ENCODE measurements around the gene UGGT1. TPM values are rescaled to one million over a fixed set of nuclear protein-coding genes. Genes with fewer than 3 reads are reported as not detected.

UGGT1 gene
- total RNA-seq, 1 experiment from 2014 or later, result 71.3 TPM

GRCh38 chr2:128086244-128086643 lies 4.8 kb upstream of the UGGT1 start:
- Histone ChIP-seq H3K36me3 (peaks cover 2% of the 10 kb centered on the region), H3K27me3 (replicated peaks) (no peaks in the 10 kb centered on the region), H3K4me3 (no peak overlapping the region), H3K9me3 (replicated peaks) (0 out of 2 replicates have a peak, but pooled peaks cover 7% of the 10 kb centered on the region), H3K4me1 (replicated peaks) (no peaks in the 10 kb centered on the region), H3K27ac (no peak overlapping the region)
- no peak for DNase-seq (ENCODE audit: low read depth in 1 of 2, low spot score in 2 of 2)

GRCh38 chr2:128090575-128090944 lies 440 bp upstream of the UGGT1 start:
- Histone ChIP-seq H3K36me3 (peaks cover 13% of the 10 kb centered on the region), H3K9me3 (replicated peaks) (no peaks in the 10 kb centered on the region), H3K27me3 (replicated peaks) (no peaks in the 10 kb centered on the region), H3K27ac (peak overlapping the region; percentile 47), H3K4me1 (replicated peaks) (no peaks in the 10 kb centered on the region), H3K4me3 (peak overlapping the region; percentile 75)
- no peak for DNase-seq (ENCODE audit: low read depth in 1 of 2, low spot score in 2 of 2)

GRCh38 chr2:128091726-128092080 lies 703 bp downstream of the UGGT1 start:
- H3K9me3 ChIP-seq (replicated peaks), result no peaks in the 10 kb centered on the region

GRCh38 chr2:128092656-128093055 lies 1.7 kb downstream of the UGGT1 start:
- peaks cover 26% of the 10 kb centered on the region for H3K36me3 ChIP-seq
- no peaks in the 10 kb centered on the region for H3K27me3 ChIP-seq (replicated peaks)
- no peak overlapping the region for H3K4me3 ChIP-seq
- peaks cover 9% of the 10 kb centered on the region; the same call in 1 of the 2 replicates for H3K4me1 ChIP-seq (replicated peaks)
- no peak for DNase-seq (ENCODE audit: low read depth in 1 of 2, low spot score in 2 of 2)
- H3K9me3 ChIP-seq (replicated peaks), result no peaks in the 10 kb centered on the region
- H3K27ac ChIP-seq, result no peak overlapping the region

More at GRCh38 chr2:128091726-128092080, 703 bp downstream of the UGGT1 start:
- H3K36me3 ChIP-seq, result peaks cover 18% of the 10 kb centered on the region
- peak overlapping the region; percentile 75 for H3K4me3 ChIP-seq
- peak in 1 of 2 experiments; percentile 46 for DNase-seq (ENCODE audit: low read depth in 1 of 2, low spot score in 2 of 2)
- peak overlapping the region; percentile 44 for H3K27ac ChIP-seq
- no peaks in the 10 kb centered on the region for H3K27me3 ChIP-seq (replicated peaks)
- peaks cover 9% of the 10 kb centered on the region; the same call in 1 of the 2 replicates for H3K4me1 ChIP-seq (replicated peaks)

DNA sequence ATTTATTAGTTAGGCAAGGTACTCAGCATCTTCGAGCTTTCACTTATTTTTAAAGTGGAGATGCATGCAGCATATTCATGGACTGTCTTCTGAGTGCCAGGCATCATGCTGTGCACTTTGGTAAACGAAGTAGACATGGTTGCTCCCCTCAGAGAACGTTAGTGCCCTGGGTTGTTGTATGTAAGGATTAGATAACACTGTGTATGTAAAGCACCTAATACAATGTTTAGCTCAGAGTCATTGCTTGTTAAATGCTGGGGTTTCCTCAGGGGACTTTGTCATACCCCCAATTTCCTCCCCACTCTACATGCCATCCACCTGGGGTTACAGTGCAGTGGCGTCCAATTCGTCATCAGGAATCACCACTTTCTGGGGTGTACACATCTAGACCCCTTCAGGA lies 2.8 kb downstream of the UGGT1 start:
- Histone ChIP-seq H3K36me3 (peaks cover 35% of the 10 kb centered on the region), H3K4me1 (replicated peaks) (peaks cover 9% of the 10 kb centered on the region; the same call in 1 of the 2 replicates), H3K4me3 (no peak overlapping the region), H3K9me3 (replicated peaks) (no peaks in the 10 kb centered on the region), H3K27me3 (replicated peaks) (no peaks in the 10 kb centered on the region), H3K27ac (no peak overlapping the region)
- no peak for DNase-seq (ENCODE audit: low read depth in 1 of 2, low spot score in 2 of 2)

GRCh38 chr2:128095201-128095600 lies 4.2 kb downstream of the UGGT1 start:
- no peak overlapping the region for H3K27ac ChIP-seq
- H3K4me3 ChIP-seq, result no peak overlapping the region
- H3K4me1 ChIP-seq (replicated peaks), result peaks cover 9% of the 10 kb centered on the region; the same call in 1 of the 2 replicates
- no peaks in the 10 kb centered on the region for H3K9me3 ChIP-seq (replicated peaks)
- H3K27me3 ChIP-seq (replicated peaks), result no peaks in the 10 kb centered on the region
- peaks cover 46% of the 10 kb centered on the region for H3K36me3 ChIP-seq
- no peak for DNase-seq (ENCODE audit: low read depth in 1 of 2, low spot score in 2 of 2)

- H3K4me3 ChIP-seq, result no peak overlapping the region
- H3K36me3 ChIP-seq, result peaks cover 62% of the 10 kb centered on the region
These were observed 12.4 kb downstream of the UGGT1 start for GRCh38 chr2:128103407-128103806.

GRCh38 chr2:128105072-128105471 lies 14.1 kb downstream of the UGGT1 start:
- H3K4me1 ChIP-seq (replicated peaks), result peaks cover 11% of the 10 kb centered on the region
- no peaks in the 10 kb centered on the region for H3K9me3 ChIP-seq (replicated peaks)
- H3K27ac ChIP-seq, result no peak overlapping the region
- peaks cover 52% of the 10 kb centered on the region for H3K36me3 ChIP-seq
- no peak for DNase-seq (ENCODE audit: low read depth in 1 of 2, low spot score in 2 of 2)
- no peak overlapping the region for H3K4me3 ChIP-seq
- H3K27me3 ChIP-seq (replicated peaks), result no peaks in the 10 kb centered on the region

More at GRCh38 chr2:128103407-128103806, 12.4 kb downstream of the UGGT1 start:
- DNase-seq (ENCODE audit: low read depth in 1 of 2, low spot score in 2 of 2), result no peak
- peaks cover 11% of the 10 kb centered on the region for H3K4me1 ChIP-seq (replicated peaks)
- H3K27me3 ChIP-seq (replicated peaks), result no peaks in the 10 kb centered on the region
- peak overlapping the region; percentile 20; the same call in 1 of the 2 replicates for H3K27ac ChIP-seq
- H3K9me3 ChIP-seq (replicated peaks), result no peaks in the 10 kb centered on the region

GRCh38 chr2:128108166-128108565 lies 17.2 kb downstream of the UGGT1 start:
- H3K4me3 ChIP-seq, result no peak overlapping the region
- H3K4me1 ChIP-seq (replicated peaks), result no peaks in the 10 kb centered on the region
- no peaks in the 10 kb centered on the region for H3K27me3 ChIP-seq (replicated peaks)
- no peaks in the 10 kb centered on the region for H3K9me3 ChIP-seq (replicated peaks)
- H3K36me3 ChIP-seq, result peaks cover 37% of the 10 kb centered on the region
- no peak overlapping the region for H3K27ac ChIP-seq
- no peak for DNase-seq (ENCODE audit: low read depth in 1 of 2, low spot score in 2 of 2)

- Histone ChIP-seq H3K27ac (no peak overlapping the region), H3K36me3 (peaks cover 32% of the 10 kb centered on the region), H3K4me3 (no peak overlapping the region), H3K4me1 (replicated peaks) (no peaks in the 10 kb centered on the region), H3K27me3 (replicated peaks) (no peaks in the 10 kb centered on the region), H3K9me3 (replicated peaks) (no peaks in the 10 kb centered on the region)
- no peak for DNase-seq (ENCODE audit: low read depth in 1 of 2, low spot score in 2 of 2)
These were observed 18.2 kb downstream of the UGGT1 start for GRCh38 chr2:128109243-128109642.

GRCh38 chr2:128115921-128116623 lies 25.1 kb downstream of the UGGT1 start:
- DNase-seq (ENCODE audit: low read depth in 1 of 2, low spot score in 2 of 2), result no peak
- peaks cover 58% of the 10 kb centered on the region for H3K36me3 ChIP-seq
- no peaks in the 10 kb centered on the region for H3K27me3 ChIP-seq (replicated peaks)
- H3K4me3 ChIP-seq, result no peak overlapping the region
- no peaks in the 10 kb centered on the region for H3K4me1 ChIP-seq (replicated peaks)
- no peak overlapping the region for H3K27ac ChIP-seq
- no peaks in the 10 kb centered on the region for H3K9me3 ChIP-seq (replicated peaks)

DNA sequence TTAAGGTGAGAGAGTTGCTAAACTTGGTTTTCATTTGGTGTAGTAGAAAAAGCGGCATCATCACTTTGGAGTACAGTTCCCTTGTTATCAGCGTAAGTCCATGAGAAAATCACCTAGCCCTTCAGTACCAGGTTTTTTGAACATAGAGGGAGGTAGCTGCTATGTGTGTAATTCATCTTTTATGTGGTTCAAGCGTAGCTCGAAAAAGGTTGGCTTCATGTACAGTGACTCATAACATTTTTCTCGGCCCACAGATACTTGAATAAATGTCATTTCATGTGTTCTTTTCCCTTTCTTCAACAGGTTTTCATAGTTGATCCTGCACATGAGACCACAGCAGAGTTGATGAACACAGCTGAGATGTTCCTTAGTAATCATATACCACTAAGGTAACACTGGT lies 43.6 kb downstream of the UGGT1 start:
- Histone ChIP-seq H3K9me3 (replicated peaks) (no peaks in the 10 kb centered on the region), H3K27ac (no peak overlapping the region), H3K36me3 (peaks cover 87% of the 10 kb centered on the region), H3K4me1 (replicated peaks) (no peaks in the 10 kb centered on the region), H3K27me3 (replicated peaks) (no peaks in the 10 kb centered on the region), H3K4me3 (no peak overlapping the region)
- DNase-seq (ENCODE audit: low read depth in 1 of 2, low spot score in 2 of 2), result no peak

- Histone ChIP-seq H3K36me3 (peaks cover 75% of the 10 kb centered on the region), H3K27me3 (replicated peaks) (no peaks in the 10 kb centered on the region)
These were observed 46.2 kb downstream of the UGGT1 start for GRCh38 chr2:128137094-128137616.

DNA sequence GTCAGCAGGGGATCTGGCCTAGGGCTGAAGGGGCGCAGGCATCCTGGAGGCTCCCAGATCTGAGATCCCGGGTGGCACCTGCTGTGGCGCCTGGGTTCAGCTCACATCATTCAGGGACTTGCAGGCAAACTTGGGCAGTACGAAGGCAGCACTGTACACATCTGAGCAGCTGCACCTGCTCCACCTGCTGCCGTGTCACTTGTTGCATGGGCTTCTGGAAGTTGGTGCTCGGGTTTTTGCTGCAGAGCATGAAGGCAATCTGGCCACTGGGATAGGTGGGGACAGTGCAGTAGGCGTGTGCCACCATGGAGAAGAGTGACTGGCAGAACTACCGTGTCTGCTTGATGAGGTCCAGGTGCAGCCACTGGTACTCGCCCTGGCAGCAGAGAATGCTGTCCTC lies 48.6 kb downstream of the UGGT1 start:
- Histone ChIP-seq H3K27me3 (replicated peaks) (no peaks in the 10 kb centered on the region), H3K9me3 (replicated peaks) (no peaks in the 10 kb centered on the region), H3K4me3 (no peak overlapping the region), H3K36me3 (peaks cover 63% of the 10 kb centered on the region), H3K4me1 (replicated peaks) (peaks cover 4% of the 10 kb centered on the region), H3K27ac (no peak overlapping the region)
- no peak for DNase-seq (ENCODE audit: low read depth in 1 of 2, low spot score in 2 of 2)

More at GRCh38 chr2:128137094-128137616, 46.2 kb downstream of the UGGT1 start:
- no peak for DNase-seq (ENCODE audit: low read depth in 1 of 2, low spot score in 2 of 2)
- no peak overlapping the region for H3K4me3 ChIP-seq
- H3K4me1 ChIP-seq (replicated peaks), result no peaks in the 10 kb centered on the region; the same call in 1 of the 2 replicates
- H3K9me3 ChIP-seq (replicated peaks), result no peaks in the 10 kb centered on the region
- no peak overlapping the region for H3K27ac ChIP-seq

Data from SJSA1 (cell line).